GM19397 (cell line): Measurements from ENCODE around the gene MRM2.

Experiments
- ATAC-seq: cut with Tn5 transposase; IDR thresholded peaks from one replicate; pipeline ENCODE4 v1.9.1; 2021; ENCODE audit warnings: mild to moderate bottlenecking, moderate library complexity; ENCODE audit not compliant: unreplicated experiment

The MRM2 gene

GRCh38 chr7:2224934-2225333, 17.1 kb downstream of the MRM2 start:
- no peak for ATAC-seq

- no peak for ATAC-seq
Measured at GRCh38 chr7:2224491-2224928, 17.5 kb downstream of the MRM2 start.

GRCh38 chr7:2223321-2223720, 18.7 kb downstream of the MRM2 start:
- no peak for ATAC-seq

- ATAC-seq = no peak
Measured at GRCh38 chr7:2222516-2222915, 19.5 kb downstream of the MRM2 start.

- no peak for ATAC-seq
Measured at GRCh38 chr7:2220954-2221353, 21.1 kb downstream of the MRM2 start.

- ATAC-seq = no peak
Measured at GRCh38 chr7:2220506-2220905, 21.5 kb downstream of the MRM2 start.

- ATAC-seq = no peak
Measured at GRCh38 chr7:2220030-2220429, 22.0 kb downstream of the MRM2 start.

GRCh38 chr7:2219606-2220005, 22.4 kb downstream of the MRM2 start:
- ATAC-seq = no peak

- ATAC-seq = no peak
Measured at GRCh38 chr7:2219136-2219535, 22.9 kb downstream of the MRM2 start.

- ATAC-seq = no peak
Measured at GRCh38 chr7:2218444-2218785, 23.6 kb downstream of the MRM2 start.

- no peak for ATAC-seq
Measured at GRCh38 chr7:2217716-2218443, 24.1 kb downstream of the MRM2 start.

GRCh38 chr7:2217206-2217605, 24.8 kb downstream of the MRM2 start:
- no peak for ATAC-seq

- ATAC-seq = no peak
Measured at GRCh38 chr7:2215851-2216250, 26.2 kb downstream of the MRM2 start.

GRCh38 chr7:2214636-2215035, 27.4 kb downstream of the MRM2 start:
- no peak for ATAC-seq

GRCh38 chr7:2213551-2214215, 28.3 kb downstream of the MRM2 start:
- no peak for ATAC-seq

GRCh38 chr7:2212906-2213305, 29.1 kb downstream of the MRM2 start:
- no peak for ATAC-seq

GRCh38 chr7:2211926-2212325, 30.1 kb downstream of the MRM2 start:
- no peak for ATAC-seq

- no peak for ATAC-seq
Measured at GRCh38 chr7:2211259-2211880, 30.6 kb downstream of the MRM2 start.

- no peak for ATAC-seq
Measured at GRCh38 chr7:2210551-2211258, 31.3 kb downstream of the MRM2 start.

- ATAC-seq = peak; percentile 6
Measured at GRCh38 chr7:2209961-2210323, 32.1 kb downstream of the MRM2 start.

GRCh38 chr7:2209146-2209960, 32.7 kb downstream of the MRM2 start:
- peak; percentile 58 for ATAC-seq
